WERI-Rb-1 (cell line): ENCODE results near the gene CAMKMT.

ENCODE experiments used
- DNase-seq: peaks from one replicate; pipeline ENCODE4 v3.0.0-alpha.2; 2020
- H3K27ac ChIP-seq: fragments of 250-450 bp; sonication (Bioruptor Pico); 2 replicates; pipeline ENCODE4 v1.5.1; 2020; ENCODE audit warnings: mild to moderate bottlenecking, moderate library complexity
- H3K27me3 ChIP-seq: fragments of 250-450 bp; sonication (Bioruptor Pico); 2 replicates; pipeline ENCODE4 v1.5.1; 2021; ENCODE audit warnings: mild to moderate bottlenecking, low read depth, moderate library complexity; ENCODE audit not compliant: insufficient read depth, severe bottlenecking
- H3K36me3 ChIP-seq: fragments of 250-450 bp; sonication (Bioruptor Pico); 2 replicates; pipeline ENCODE4 v1.5.1; 2020; ENCODE audit warnings: mild to moderate bottlenecking, moderate library complexity
- H3K4me3 ChIP-seq: 2 replicates; pipeline ENCODE4 v1.5.1; 2011; ENCODE audit warnings: low read depth, mild to moderate bottlenecking, control low read depth, low read length
- H3K9me3 ChIP-seq: fragments of 250-450 bp; sonication (Bioruptor Pico); 2 replicates; pipeline ENCODE4 v1.5.1; 2021; ENCODE audit warnings: mild to moderate bottlenecking, moderate library complexity; ENCODE audit not compliant: severe bottlenecking
- CTCF ChIP-seq: IDR thresholded peaks from 2 replicates; pipeline ENCODE4 v1.5.1; 2011; ENCODE audit warnings: low read depth, mild to moderate bottlenecking, control low read depth, inconsistent platforms, low read length

CAMKMT gene

GRCh38 chr2:44324971-44325426 lies 36.7 kb upstream of the CAMKMT start:
- no peak overlapping the region for H3K27ac ChIP-seq
- no peak for DNase-seq
- no peaks in the 10 kb centered on the region for H3K9me3 ChIP-seq
- H3K36me3 ChIP-seq: peaks cover 78% of the 10 kb centered on the region
- no peak for TF ChIP-seq CTCF
- H3K27me3 ChIP-seq: no peaks in the 10 kb centered on the region
- H3K4me3 ChIP-seq: no peak overlapping the region

DNA sequence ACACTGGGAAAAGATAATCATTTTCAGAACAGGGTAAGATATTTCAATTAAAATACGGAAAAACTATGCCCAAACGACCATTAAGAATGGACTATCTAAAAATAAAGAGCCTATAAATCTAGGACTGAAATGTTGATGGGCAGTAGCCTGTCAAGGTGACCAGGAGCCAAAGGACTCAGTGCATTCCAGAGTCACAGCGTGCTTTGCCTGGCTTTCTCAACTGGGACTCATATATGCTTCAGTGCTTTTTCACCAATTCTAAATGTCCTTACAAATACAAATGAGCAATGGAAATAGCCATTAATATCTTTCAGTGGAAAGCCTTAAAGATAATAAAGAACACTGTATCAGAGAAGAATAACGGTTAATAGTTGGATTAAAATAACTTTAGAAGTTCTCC lies 35.9 kb upstream of the CAMKMT start:
- no peaks in the 10 kb centered on the region for H3K27me3 ChIP-seq
- no peak overlapping the region for H3K4me3 ChIP-seq
- no peak for TF ChIP-seq CTCF
- no peaks in the 10 kb centered on the region for H3K9me3 ChIP-seq
- peaks cover 73% of the 10 kb centered on the region for H3K36me3 ChIP-seq
- no peak for DNase-seq
- H3K27ac ChIP-seq: no peak overlapping the region

- H3K9me3 ChIP-seq: no peaks in the 10 kb centered on the region
- no peak for TF ChIP-seq CTCF
- H3K36me3 ChIP-seq: peaks cover 73% of the 10 kb centered on the region
- H3K4me3 ChIP-seq: no peak overlapping the region
- no peak overlapping the region for H3K27ac ChIP-seq
- no peaks in the 10 kb centered on the region for H3K27me3 ChIP-seq
- no peak for DNase-seq
Observed at GRCh38 chr2:44326548-44327264, 35.0 kb upstream of the CAMKMT start.

GRCh38 chr2:44328750-44329149 lies 33.0 kb upstream of the CAMKMT start:
- Histone ChIP-seq H3K9me3 (no peaks in the 10 kb centered on the region), H3K36me3 (peaks cover 66% of the 10 kb centered on the region), H3K4me3 (no peak overlapping the region), H3K27me3 (no peaks in the 10 kb centered on the region), H3K27ac (no peak overlapping the region)
- DNase-seq: no peak
- TF ChIP-seq CTCF: no peak

DNA sequence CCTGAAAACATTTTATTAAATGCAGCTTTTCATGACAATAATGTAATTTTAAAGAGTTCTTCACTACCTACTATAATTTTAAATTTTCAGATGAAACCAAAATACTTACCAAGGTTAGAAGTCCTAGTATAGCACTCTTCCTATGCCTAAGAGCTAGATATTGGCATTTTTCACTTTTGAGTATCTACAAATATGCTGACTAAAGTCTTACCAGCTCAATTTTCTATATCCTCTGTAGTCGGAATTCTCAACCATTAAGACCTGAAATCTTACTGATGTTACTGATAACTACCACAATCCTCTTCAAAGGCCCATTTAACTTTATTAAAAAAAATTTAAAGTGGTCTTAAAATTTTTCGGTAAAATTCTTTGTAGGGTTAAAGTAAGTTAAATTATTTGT lies 32.4 kb upstream of the CAMKMT start:
- Histone ChIP-seq H3K4me3 (no peak overlapping the region), H3K9me3 (no peaks in the 10 kb centered on the region), H3K27ac (no peak overlapping the region), H3K36me3 (peaks cover 64% of the 10 kb centered on the region), H3K27me3 (no peaks in the 10 kb centered on the region)
- TF ChIP-seq CTCF: no peak
- DNase-seq: no peak

- Histone ChIP-seq H3K27ac (no peak overlapping the region), H3K36me3 (peaks cover 56% of the 10 kb centered on the region), H3K9me3 (no peaks in the 10 kb centered on the region), H3K4me3 (no peak overlapping the region), H3K27me3 (no peaks in the 10 kb centered on the region)
- no peak for DNase-seq
- no peak for TF ChIP-seq CTCF
Observed at GRCh38 chr2:44330801-44331200, 30.9 kb upstream of the CAMKMT start.
